Karpas-422 (cell line): ENCODE measurements around the gene ITGAX. TPM values are rescaled to one million over a fixed set of nuclear protein-coding genes. Genes with fewer than 3 reads are reported as not detected.

Source experiments
- DNase-seq: peaks from one replicate; pipeline ENCODE4 v3.0.0-alpha.2; 2015
- H2AFZ ChIP-seq: fragments of 200-600 bp; sonication (generic); 2 replicates; pipeline ENCODE4 v1.6.1; 2014; ENCODE audit warnings: antibody characterized with exemption, low read length, mixed read lengths
- H3K27ac ChIP-seq: fragments of 200-600 bp; sonication (generic); 2 replicates; pipeline ENCODE4 v1.5.1; 2014; ENCODE audit warnings: mild to moderate bottlenecking, low read length, moderate library complexity
- H3K27me3 ChIP-seq: fragments of 200-600 bp; sonication (generic); 2 replicates; pipeline ENCODE4 v1.6.1; 2014; ENCODE audit warnings: low read length, mixed read lengths
- H3K36me3 ChIP-seq: fragments of 200-600 bp; sonication (generic); 2 replicates; pipeline ENCODE4 v1.6.1; 2014; ENCODE audit warnings: low read length, mixed read lengths; ENCODE audit not compliant: insufficient read depth
- H3K4me1 ChIP-seq: fragments of 200-600 bp; sonication (generic); 2 replicates; pipeline ENCODE4 v1.6.1; 2014; ENCODE audit warnings: mild to moderate bottlenecking, low read length, mixed read lengths
- H3K4me2 ChIP-seq: fragments of 200-600 bp; sonication (generic); 2 replicates; pipeline ENCODE4 v1.6.1; 2014; ENCODE audit warnings: low read length, low read depth, mild to moderate bottlenecking; ENCODE audit not compliant: poor library complexity, severe bottlenecking
- H3K4me3 ChIP-seq: fragments of 200-600 bp; sonication (generic); 2 replicates; pipeline ENCODE4 v1.5.1; 2014; ENCODE audit warnings: mild to moderate bottlenecking, antibody characterized with exemption, low read length, mixed read lengths
- H3K79me2 ChIP-seq: fragments of 200-600 bp; sonication (generic); 2 replicates; pipeline ENCODE4 v1.6.1; 2014; ENCODE audit warnings: mild to moderate bottlenecking, low read length, mixed read lengths
- H3K9ac ChIP-seq: fragments of 200-600 bp; sonication (generic); 2 replicates; pipeline ENCODE4 v1.6.0; 2014; ENCODE audit warnings: low read length
- H3K9me2 ChIP-seq: fragments of 200-600 bp; sonication (generic), shearing (Covaris generic); replicated peaks from 2 replicates; pipeline ENCODE4 v1.6.0; 2014; ENCODE audit warnings: mild to moderate bottlenecking, low read length, moderate library complexity; ENCODE audit not compliant: insufficient read depth
- H3K9me3 ChIP-seq: fragments of 300-700, 200-600 bp; sonication (generic); 2 replicates; pipeline ENCODE4 v1.6.1; 2014; ENCODE audit warnings: low read length, mixed read lengths
- H4K20me1 ChIP-seq: fragments of 200-600 bp; sonication (generic); 2 replicates; pipeline ENCODE4 v1.6.1; 2014; ENCODE audit warnings: mild to moderate bottlenecking, antibody characterized with exemption, low read length, low read depth; ENCODE audit not compliant: insufficient read depth
- total RNA-seq: library from RNA; depleted of rRNA; stranded (reverse); fragments of >200 nt; shearing (Covaris generic); gene quantifications from 2 replicates; pipeline ENCODE4 v1.2.3, GENCODE V29; 2014; ENCODE audit warnings: low replicate concordance

ITGAX gene
- total RNA-seq, 1 experiment from 2014 or later: 0.52 TPM

DNA sequence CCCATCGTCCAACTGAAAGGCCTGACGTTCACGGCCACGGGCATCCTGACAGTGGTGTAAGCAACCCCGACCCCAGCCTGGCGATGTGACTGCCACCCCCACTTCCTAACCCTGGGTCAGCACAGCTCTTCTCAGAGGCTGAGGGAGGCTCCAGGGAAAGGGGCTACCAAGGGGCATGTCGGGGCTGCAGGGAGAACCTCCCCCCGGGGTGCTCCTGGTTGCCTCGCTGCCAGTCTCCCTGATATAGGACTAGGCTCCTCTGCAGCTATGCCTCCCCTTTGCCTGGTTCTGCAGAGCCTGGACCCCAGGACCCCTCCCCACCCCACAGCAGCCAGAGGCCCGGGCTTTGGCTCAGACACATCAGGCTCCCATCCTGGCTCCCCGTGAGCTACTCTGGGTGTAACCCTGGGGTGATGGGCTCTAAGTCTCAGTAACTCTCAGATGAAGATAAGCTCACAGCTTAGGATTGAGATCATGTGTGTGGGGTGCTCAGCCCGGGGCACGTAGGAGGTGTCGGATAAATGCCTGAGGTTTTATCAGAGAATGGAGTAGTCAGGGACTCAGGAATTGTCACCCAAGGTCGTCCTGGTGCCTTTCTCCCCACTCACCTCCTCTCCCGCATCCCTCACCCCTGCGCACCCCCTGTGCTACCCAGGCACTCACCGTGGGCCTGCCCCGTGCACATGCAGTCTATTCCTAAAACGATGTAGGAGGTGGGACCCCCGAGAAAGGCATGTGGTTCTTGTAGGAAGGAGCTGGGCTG, 48.8 kb downstream of the ITGAX start:
- Histone ChIP-seq H3K4me1 (peaks cover 15% of the 10 kb centered on the region), H4K20me1 (no peaks in the 10 kb centered on the region), H2AFZ (peak overlapping the region; percentile 92; the same call in 1 of the 2 replicates), H3K27me3 (no peaks in the 10 kb centered on the region), H3K27ac (no peak overlapping the region), H3K9ac (peak overlapping the region; percentile 75), H3K9me3 (no peaks in the 10 kb centered on the region), H3K4me2 (peak overlapping the region; percentile 81), H3K36me3 (no peaks in the 10 kb centered on the region), H3K79me2 (no peaks in the 10 kb centered on the region), H3K9me2 (no peaks in the 10 kb centered on the region), H3K4me3 (peak overlapping the region; percentile 69)
- no peak for DNase-seq

DNA sequence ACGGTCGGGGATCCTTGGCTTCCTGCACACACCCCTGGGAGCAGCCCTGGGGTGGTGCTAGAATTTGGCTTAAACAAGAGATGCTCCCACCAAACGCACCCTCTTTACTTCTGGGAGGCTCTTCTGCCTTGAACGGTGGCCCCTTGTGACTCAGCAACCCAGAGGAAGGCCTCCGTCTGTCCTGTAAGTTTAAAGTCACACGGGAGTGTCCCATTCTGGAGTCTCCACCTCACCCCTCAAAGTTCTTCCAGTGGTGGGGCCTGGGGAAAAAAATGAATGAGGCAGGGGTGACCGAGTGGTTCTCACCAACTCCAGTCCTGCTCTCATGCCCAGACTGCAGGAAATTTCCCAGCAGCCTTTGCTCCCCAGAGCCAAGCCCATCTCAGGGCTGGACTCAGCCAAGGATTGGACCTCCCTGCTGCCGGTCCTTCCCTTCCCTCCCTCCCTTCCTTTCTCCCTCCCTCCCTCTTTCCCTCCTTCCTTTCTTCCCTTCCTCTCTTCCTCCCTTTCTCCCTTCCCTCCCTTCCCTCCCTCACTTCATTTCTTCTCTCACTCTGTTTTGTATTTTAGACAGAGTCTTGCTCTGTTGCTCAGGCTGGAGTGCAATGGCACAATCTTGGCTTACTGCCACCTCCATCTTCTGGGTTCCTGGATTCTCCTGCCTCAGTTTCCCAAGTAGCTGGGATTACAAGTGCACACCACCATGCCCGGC, 49.5 kb downstream of the ITGAX start:
- H3K9me3 ChIP-seq: no peaks in the 10 kb centered on the region
- no peak overlapping the region for H3K27ac ChIP-seq
- H3K36me3 ChIP-seq: no peaks in the 10 kb centered on the region
- peak overlapping the region; percentile 81 for H3K4me2 ChIP-seq
- peak overlapping the region; percentile 92 for H2AFZ ChIP-seq
- DNase-seq: peak; percentile 58
- no peaks in the 10 kb centered on the region for H3K79me2 ChIP-seq
- H4K20me1 ChIP-seq: no peaks in the 10 kb centered on the region
- H3K9me2 ChIP-seq: no peaks in the 10 kb centered on the region
- peak overlapping the region; percentile 75 for H3K9ac ChIP-seq
- H3K4me3 ChIP-seq: peak overlapping the region; percentile 69
- no peaks in the 10 kb centered on the region for H3K27me3 ChIP-seq
- H3K4me1 ChIP-seq: peaks cover 15% of the 10 kb centered on the region

DNA sequence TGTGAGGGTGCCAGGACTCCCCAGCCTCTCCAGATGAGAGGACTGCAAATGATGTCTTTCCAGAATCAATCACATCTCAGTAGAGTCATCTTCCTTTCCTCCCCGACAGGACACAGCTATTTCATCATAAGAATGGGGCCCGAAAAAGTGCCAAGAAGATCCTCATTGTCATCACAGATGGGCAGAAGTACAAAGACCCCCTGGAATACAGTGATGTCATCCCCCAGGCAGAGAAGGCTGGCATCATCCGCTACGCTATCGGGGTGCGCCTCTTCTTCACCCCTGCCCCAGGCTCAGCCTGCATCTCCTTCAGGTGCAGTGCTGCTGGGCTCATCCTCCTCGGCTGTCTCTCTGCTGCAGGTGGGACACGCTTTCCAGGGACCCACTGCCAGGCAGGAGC, 52.4 kb downstream of the ITGAX start:
- no peaks in the 10 kb centered on the region for H3K9me2 ChIP-seq
- H2AFZ ChIP-seq: no peak overlapping the region
- H3K9ac ChIP-seq: no peak overlapping the region
- no peaks in the 10 kb centered on the region for H3K9me3 ChIP-seq
- no peak for DNase-seq
- no peak overlapping the region for H3K27ac ChIP-seq
- no peaks in the 10 kb centered on the region for H4K20me1 ChIP-seq
- no peak overlapping the region for H3K4me3 ChIP-seq
- H3K36me3 ChIP-seq: no peaks in the 10 kb centered on the region
- H3K27me3 ChIP-seq: no peaks in the 10 kb centered on the region
- H3K4me1 ChIP-seq: peaks cover 15% of the 10 kb centered on the region
- H3K79me2 ChIP-seq: no peaks in the 10 kb centered on the region
- no peak overlapping the region for H3K4me2 ChIP-seq

DNA sequence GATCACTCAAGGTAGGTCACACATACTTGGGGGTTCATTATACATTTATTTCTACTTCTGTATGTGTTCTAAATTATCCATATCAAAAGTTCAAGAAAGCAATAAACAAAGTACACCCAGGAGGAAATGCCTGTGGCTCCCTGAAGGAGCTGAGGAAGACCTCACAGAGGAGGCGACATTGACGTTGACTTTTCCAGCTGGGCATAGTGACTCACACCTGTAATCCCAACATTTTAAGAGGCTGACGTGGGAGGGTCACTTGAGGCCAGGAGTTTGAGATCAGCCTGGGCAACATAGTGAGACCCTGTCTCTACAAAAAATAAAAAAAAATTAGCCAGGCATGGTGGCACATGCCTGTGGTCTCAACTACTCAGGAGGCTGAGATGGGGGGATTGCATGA, 54.5 kb downstream of the ITGAX start:
- no peak overlapping the region for H3K4me2 ChIP-seq
- no peak for DNase-seq

DNA sequence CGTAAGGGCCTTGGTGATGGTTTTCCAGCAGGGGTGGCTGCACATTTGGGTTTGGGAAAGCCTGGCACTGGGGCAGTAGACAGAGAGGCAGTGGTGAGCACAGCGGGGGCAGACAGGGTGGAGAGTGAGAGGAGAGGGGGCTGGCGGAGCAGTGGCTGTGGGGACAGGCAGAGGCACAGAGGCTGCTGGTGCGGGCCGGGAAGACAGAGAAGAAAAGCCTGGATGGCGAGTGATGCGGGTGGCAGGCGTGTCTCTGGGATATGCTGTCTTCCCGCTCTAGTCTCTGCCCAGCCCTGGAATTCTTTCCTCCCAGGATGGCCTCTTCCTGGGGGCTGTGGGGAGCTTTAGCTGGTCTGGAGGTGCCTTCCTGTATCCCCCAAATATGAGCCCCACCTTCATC, 55.1 kb downstream of the ITGAX start:
- Histone ChIP-seq H3K9me2 (no peaks in the 10 kb centered on the region), H3K4me2 (no peak overlapping the region)
- DNase-seq: no peak

More for the DNA sequence above, 54.5 kb downstream of the ITGAX start:
- no peaks in the 10 kb centered on the region for H3K27me3 ChIP-seq
- H3K4me1 ChIP-seq: peaks cover 5% of the 10 kb centered on the region
- no peaks in the 10 kb centered on the region for H3K9me3 ChIP-seq
- H3K4me3 ChIP-seq: no peak overlapping the region
- H3K79me2 ChIP-seq: no peaks in the 10 kb centered on the region
- no peaks in the 10 kb centered on the region for H3K36me3 ChIP-seq
- no peak overlapping the region for H3K27ac ChIP-seq
- H4K20me1 ChIP-seq: no peaks in the 10 kb centered on the region
- H3K9ac ChIP-seq: no peak overlapping the region
- H3K9me2 ChIP-seq: no peaks in the 10 kb centered on the region
- H2AFZ ChIP-seq: no peak overlapping the region

DNA sequence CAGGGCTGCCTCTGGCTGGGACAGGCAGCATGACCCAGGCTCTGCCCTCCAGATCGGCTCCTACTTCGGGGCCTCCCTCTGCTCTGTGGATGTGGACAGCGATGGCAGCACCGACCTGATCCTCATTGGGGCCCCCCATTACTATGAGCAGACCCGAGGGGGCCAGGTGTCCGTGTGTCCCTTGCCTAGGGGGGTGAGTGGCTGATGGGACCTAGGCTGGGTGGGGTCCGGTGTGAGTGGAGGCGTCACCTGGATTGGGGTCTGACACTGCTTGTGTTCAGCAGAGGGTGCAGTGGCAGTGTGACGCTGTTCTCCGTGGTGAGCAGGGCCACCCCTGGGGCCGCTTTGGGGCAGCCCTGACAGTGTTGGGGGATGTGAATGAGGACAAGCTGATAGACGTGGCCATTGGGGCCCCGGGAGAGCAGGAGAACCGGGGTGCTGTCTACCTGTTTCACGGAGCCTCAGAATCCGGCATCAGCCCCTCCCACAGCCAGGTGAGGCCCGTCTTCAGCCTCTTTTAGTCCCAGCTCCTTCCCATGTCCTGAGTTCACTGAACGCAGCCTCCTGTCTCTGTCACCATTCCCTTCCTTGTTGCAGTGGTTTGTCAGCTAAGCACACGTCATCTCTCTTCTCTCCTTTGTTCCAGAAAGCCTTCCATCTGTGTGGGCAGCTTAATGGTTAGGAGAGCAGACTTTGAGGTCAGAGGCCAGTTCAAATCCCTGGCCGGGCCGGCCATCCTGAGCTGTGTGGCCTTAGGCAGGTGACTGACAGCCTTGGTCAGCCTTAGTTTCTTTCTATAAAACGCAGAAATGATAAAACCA, 56.3 kb downstream of the ITGAX start:
- no peak for DNase-seq
- Histone ChIP-seq H4K20me1 (no peaks in the 10 kb centered on the region), H3K27me3 (no peaks in the 10 kb centered on the region), H3K4me2 (no peak overlapping the region), H3K36me3 (no peaks in the 10 kb centered on the region), H3K4me1 (no peaks in the 10 kb centered on the region), H2AFZ (no peak overlapping the region), H3K9ac (no peak overlapping the region), H3K79me2 (no peaks in the 10 kb centered on the region), H3K9me3 (no peaks in the 10 kb centered on the region), H3K27ac (no peak overlapping the region), H3K9me2 (no peaks in the 10 kb centered on the region), H3K4me3 (no peak overlapping the region)

More for the DNA sequence above, 55.1 kb downstream of the ITGAX start:
- Histone ChIP-seq H3K9me3 (no peaks in the 10 kb centered on the region), H4K20me1 (no peaks in the 10 kb centered on the region), H3K4me1 (no peaks in the 10 kb centered on the region), H3K4me3 (no peak overlapping the region), H3K27ac (no peak overlapping the region), H3K27me3 (no peaks in the 10 kb centered on the region), H3K9ac (no peak overlapping the region), H3K36me3 (no peaks in the 10 kb centered on the region), H2AFZ (no peak overlapping the region), H3K79me2 (no peaks in the 10 kb centered on the region)

DNA sequence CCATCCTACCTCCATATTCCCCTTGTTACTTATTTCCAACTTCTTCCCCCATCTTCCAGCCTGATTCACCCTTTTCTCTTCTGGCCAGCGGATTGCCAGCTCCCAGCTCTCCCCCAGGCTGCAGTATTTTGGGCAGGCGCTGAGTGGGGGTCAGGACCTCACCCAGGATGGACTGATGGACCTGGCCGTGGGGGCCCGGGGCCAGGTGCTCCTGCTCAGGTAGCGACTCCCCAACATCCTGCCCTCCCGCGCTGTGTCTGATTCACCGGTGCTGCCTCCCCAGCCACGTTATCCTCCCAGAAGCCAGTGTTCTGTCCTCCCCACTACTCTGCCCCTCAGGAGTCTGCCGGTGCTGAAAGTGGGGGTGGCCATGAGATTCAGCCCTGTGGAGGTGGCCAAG, 57.8 kb downstream of the ITGAX start:
- no peak for DNase-seq
- no peak overlapping the region for H3K9ac ChIP-seq
- no peak overlapping the region for H2AFZ ChIP-seq
- no peaks in the 10 kb centered on the region for H3K9me2 ChIP-seq
- H4K20me1 ChIP-seq: no peaks in the 10 kb centered on the region
- H3K4me1 ChIP-seq: no peaks in the 10 kb centered on the region
- no peak overlapping the region for H3K4me3 ChIP-seq
- H3K79me2 ChIP-seq: no peaks in the 10 kb centered on the region
- no peaks in the 10 kb centered on the region for H3K9me3 ChIP-seq
- no peak overlapping the region for H3K4me2 ChIP-seq
- no peaks in the 10 kb centered on the region for H3K27me3 ChIP-seq
- no peaks in the 10 kb centered on the region for H3K36me3 ChIP-seq
- no peak overlapping the region for H3K27ac ChIP-seq

DNA sequence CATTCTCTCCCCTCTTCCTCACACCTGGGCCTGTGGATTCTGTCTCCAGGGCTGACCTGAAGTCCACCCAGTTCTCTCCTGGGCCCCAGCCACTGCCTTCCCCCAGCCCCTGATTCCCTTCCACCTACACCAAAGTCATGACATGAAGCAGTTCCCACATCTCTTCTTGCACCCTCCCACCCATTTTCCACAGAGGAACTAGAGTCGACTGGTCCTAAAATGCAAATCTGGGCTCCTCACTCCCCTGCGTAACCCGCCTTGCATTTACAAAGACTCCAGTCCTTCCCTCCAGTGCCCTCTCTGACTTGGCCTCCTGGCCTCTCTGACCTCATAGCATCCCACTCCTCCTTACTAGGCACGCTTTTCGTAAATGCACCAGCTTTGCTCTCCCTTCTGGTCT, 58.4 kb downstream of the ITGAX start:
- Histone ChIP-seq H3K4me3 (no peak overlapping the region), H3K9ac (no peak overlapping the region), H3K9me3 (no peaks in the 10 kb centered on the region), H3K79me2 (no peaks in the 10 kb centered on the region), H2AFZ (no peak overlapping the region), H3K27me3 (no peaks in the 10 kb centered on the region), H3K9me2 (no peaks in the 10 kb centered on the region), H3K36me3 (no peaks in the 10 kb centered on the region), H3K4me2 (no peak overlapping the region), H3K27ac (no peak overlapping the region), H3K4me1 (no peaks in the 10 kb centered on the region), H4K20me1 (no peaks in the 10 kb centered on the region)
- no peak for DNase-seq
